GM18519 (cell line): ENCODE measurements around the gene MICB.
"Not testable (repeated sequence)": the region's sequence is repeated elsewhere in the genome, so short reads cannot be mapped to it uniquely, and the experiment has no call there.

Source experiments
- ATAC-seq: cut with Tn5 transposase; IDR thresholded peaks from one replicate; pipeline ENCODE4 v1.9.1; 2021; ENCODE audit warnings: mild to moderate bottlenecking, moderate library complexity; ENCODE audit not compliant: unreplicated experiment, low FRiP score

MICB gene

DNA sequence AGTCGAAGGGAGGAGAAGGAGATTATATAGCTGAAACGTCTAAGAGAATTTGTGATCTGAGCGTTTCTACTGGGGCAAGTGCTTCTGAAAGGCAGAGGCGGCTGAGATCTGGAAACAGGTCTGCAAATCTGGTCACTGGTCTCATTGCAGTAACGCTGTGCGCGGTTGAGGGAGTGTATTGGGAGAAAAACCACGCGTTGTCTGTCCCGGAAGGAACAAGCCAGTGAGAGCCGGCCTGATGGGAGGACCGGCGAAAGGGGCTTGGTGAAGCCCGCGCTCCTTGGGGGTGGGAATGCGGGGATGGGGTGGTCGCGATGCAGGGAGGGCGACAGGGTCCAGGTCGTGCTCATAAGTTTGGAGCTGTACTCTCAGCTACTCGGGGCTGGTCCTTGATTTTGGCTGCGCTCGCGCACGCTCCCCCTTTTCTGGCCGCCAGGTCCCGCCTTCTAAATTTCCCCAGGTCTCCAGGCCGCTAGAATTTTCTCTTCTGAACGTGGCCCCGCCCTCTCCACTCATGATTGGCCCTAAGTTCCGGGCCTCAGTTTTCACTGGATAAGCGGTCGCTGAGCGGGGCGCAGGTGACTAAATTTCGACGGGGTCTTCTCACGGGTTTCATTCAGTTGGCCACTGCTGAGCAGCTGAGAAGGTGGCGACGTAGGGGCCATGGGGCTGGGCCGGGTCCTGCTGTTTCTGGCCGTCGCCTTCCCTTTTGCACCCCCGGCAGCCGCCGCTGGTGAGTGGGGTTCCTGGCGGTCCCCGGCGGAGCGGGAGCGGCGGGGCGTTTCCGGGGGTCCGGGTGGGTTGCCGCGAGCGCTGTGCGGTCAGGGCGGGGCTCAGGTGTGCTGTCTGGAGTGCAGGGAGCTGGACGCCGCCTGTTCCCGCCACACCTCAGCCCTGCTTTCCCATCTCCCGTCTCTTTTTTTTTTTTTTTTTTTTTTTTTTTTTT, at the start of gene MICB:
TSS of gene MICB (plus strand) at position 615 of the 946 bp plus-strand sequence. CDS start at position 664, 49 bp downstream.
- ATAC-seq: no peak

GRCh38 chr6:31450751-31451150, 47.2 kb upstream of the MICB start:
- no peak for ATAC-seq

- ATAC-seq: no peak
Measured at GRCh38 chr6:31452859-31453258, 45.1 kb upstream of the MICB start.

- no peak for ATAC-seq
Measured at GRCh38 chr6:31453259-31453658, 44.7 kb upstream of the MICB start.

DNA sequence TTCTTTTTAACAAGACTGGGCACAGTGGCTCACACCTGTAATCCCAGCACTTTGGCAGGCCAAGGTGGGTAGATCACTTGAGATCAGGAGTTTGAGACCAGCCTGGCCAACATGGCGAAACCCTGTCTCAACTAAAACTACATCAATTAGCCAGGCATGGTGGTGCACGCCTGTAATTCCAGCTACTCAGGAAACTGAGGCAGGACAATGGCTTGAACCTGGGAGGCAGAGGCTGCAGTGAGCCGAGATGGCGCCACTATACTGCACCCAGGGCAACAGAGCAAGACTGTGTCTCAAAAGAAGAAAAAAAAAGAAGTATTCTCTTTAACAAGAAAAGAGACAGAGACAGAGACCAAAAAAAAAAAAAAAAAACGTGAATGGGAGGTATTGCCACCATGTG, 38.1 kb upstream of the MICB start:
- ATAC-seq: not testable (repeated sequence)

GRCh38 chr6:31460361-31461025, 37.5 kb upstream of the MICB start:
- ATAC-seq: no peak

- ATAC-seq: peak; percentile 8
Measured at GRCh38 chr6:31462026-31462963, 35.6 kb upstream of the MICB start.

GRCh38 chr6:31462964-31463870, 34.7 kb upstream of the MICB start:
- peak; percentile 59 for ATAC-seq

DNA sequence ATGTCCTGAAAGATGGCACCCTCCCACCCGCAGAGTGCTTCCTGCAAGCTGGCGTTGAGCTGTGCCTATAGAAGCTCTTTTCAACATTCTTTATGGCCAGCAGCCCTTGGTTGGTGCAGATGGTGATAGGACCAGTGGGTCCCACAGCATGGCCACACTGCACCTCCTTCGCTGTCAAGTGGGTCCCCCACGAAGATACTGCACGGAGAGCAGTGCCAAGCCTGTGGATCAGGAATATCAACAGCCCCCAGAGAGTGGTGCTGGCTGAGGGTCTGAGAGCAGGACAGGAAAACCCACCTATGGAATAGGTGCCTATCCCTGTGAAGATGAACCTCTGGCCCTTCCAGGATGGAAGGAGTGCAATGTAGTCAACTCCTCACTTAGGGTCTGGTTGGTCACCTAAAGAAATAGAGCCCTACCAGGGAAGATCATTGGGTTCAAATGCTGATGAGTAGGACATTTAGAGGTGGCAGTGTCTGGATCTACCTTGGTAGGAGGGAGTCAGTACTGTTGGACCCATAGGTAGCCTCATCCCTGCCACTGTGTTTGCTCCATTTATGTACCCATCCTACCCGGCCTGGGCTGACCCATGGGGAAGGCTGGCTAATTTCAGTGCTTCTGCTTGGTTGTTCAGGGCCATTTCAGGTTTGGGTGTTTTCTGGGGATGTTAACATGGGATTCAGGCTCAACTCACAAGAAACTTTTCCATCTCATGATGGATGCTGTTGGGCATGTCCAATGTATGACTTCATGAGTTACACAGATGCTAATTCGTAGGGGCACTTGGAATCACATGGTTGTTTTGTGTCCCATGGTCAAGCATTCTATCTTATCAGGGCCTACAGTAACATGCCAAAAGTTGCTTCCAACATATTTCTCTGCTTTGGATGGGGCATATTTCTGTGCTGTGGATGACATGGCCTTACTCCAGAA, 33.4 kb upstream of the MICB start:
- ATAC-seq: no peak

DNA sequence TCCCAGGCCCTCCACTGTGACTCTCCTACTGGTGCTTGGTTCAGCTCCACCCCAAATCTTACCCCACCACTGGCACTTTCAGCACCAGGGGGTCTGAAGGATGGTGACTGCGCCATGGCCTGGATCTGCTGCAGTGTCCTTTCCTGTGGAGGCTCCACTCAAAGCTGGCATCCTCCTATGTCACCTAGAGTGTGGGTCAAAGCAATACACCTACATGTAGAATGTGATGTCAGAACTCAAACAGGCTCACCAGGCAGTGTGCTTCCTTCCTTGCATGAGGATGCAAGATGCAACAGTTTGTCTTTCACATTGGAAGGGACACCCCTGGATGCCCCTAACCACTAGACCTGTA, 32.8 kb upstream of the MICB start:
- no peak for ATAC-seq

DNA sequence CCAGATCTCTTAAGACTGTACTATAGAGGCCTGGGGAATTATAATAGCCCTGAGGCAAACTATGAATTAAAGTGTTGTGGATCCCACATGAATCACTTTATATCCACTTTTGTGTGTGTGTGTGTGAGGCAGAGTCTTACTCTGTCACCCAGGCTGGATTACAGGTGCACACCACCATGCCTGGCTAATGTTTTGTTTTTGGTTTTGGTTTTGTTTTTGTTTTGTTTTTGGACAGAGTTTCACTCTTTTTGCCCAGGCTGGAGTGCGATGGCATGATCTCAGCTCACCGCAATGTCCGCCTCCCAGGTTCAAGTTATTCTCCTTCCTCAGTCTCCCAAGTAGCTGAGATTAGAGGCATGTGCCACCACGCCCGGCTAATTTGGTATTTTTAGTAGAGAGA, 32.2 kb upstream of the MICB start:
- ATAC-seq: no peak

GRCh38 chr6:31466466-31466865, 31.5 kb upstream of the MICB start:
- ATAC-seq: no peak

DNA sequence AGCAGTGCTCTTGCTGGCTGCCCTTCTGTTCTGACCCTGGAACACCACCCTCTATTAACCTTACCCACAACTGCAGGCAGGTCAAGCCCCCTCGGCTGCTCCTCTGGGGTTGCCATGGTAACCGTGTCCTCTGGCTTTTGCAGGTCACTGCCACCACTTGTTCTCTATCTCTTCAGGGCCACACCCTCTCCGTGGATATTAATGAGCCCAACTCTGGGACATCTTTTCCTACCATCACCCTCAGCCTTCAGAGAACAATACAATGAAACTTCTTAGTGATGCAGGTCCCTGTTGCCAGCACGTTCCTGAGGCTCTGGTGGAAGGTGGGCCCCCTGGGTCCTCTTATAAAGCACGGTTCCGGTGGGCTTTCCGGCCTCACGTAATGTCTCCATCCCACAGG, 30.8 kb upstream of the MICB start:
- no peak for ATAC-seq

DNA sequence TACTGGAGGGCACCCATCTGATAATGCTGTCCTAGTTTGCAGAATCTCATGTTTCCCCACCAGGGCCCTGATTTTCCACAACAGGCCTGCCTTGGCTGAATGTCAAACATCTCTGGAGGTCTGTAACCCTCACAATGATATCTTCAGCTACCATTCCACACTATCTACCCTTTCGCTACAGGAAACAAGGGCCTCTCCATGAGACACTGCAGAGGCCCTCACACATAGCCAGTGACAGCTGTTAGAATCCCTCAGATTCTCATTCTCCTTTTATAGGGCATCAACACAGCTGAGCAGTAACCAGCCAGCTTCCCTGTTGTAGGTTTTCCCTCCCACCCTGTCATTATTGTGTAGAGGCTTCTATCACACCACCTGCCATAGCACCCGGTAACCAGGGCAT, 29.6 kb upstream of the MICB start:
- no peak for ATAC-seq

GRCh38 chr6:31470801-31471200, 27.1 kb upstream of the MICB start:
- no peak for ATAC-seq

- no peak for ATAC-seq
Measured at GRCh38 chr6:31471711-31472110, 26.2 kb upstream of the MICB start.

DNA sequence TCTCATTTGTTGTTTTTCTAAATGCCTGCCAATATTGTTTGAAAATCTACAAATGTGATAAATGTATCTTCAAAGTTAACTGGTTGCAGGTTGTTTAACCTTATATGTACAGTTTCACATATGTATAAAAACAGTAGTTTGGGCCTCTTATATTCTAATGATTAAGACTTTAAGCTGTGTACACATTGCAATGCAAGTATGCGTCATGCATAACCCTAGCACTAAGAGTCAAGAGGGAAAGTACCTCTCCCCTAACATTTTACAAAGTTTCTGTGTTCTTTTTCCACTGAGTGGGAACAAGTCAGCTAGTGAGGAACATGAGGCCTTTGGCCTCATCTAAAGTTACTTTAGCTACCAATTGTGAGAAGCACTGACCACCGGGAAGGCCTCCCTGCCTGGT, 25.7 kb upstream of the MICB start:
- no peak for ATAC-seq

DNA sequence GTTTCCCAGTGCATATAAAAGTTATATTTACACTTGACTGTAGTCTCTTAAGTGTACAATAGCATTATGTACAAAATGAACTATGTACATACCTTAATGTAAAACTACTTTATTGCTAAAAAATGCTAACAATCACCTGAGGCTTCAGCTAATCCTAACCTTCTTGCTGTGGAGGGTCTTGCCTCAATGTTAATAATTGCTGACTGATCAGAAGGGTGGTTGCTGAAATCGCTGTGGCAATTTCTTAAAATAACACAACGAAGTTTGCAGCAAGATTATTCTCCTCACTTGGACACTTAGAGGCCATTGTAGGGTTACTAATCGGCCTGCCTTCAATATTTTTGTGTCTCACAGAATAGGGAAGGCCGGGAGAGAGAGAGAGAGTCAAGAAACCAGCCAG, 24.7 kb upstream of the MICB start:
- ATAC-seq: no peak
